ENCODE data around the gene FMN2.

- no peak for TF ChIP-seq EZH2 (IDR thresholded peaks at IDR 0.05)
- TF ChIP-seq, protein P1, sequence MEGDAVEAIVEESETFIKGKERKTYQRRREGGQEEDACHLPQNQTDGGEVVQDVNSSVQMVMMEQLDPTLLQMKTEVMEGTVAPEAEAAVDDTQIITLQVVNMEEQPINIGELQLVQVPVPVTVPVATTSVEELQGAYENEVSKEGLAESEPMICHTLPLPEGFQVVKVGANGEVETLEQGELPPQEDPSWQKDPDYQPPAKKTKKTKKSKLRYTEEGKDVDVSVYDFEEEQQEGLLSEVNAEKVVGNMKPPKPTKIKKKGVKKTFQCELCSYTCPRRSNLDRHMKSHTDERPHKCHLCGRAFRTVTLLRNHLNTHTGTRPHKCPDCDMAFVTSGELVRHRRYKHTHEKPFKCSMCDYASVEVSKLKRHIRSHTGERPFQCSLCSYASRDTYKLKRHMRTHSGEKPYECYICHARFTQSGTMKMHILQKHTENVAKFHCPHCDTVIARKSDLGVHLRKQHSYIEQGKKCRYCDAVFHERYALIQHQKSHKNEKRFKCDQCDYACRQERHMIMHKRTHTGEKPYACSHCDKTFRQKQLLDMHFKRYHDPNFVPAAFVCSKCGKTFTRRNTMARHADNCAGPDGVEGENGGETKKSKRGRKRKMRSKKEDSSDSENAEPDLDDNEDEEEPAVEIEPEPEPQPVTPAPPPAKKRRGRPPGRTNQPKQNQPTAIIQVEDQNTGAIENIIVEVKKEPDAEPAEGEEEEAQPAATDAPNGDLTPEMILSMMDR (IDR thresholded peaks at IDR 0.05): no peak
Measured at GRCh38 chr1:240242601-240243144, 151.0 kb downstream of the FMN2 start.
